ENCODE data around the gene OR51L1. TPM values are rescaled to one million over a fixed set of nuclear protein-coding genes. Genes with fewer than 3 reads are reported as not detected.

OR51L1 gene
- total and polyA plus RNA-seq, 2 of the 8 experiments (the other 6 are each of a cell fraction or from before 2014, with no cell fraction given) = not detected

- Histone ChIP-seq H3K79me2 (ENCODE audit: control insufficient read depth in 1 of 2, insufficient read depth in 2 of 2, low read length in 2 of 2) (no peaks in the 10 kb centered on the region), H2BK20ac (ENCODE audit: low read length) (no peak overlapping the region), H3K4me2 (ENCODE audit: insufficient read depth in 1 of 2, low read depth in 2 of 2, low read length in 2 of 2) (no peak overlapping the region), H3K4me3 (ENCODE audit: extremely low read depth in 1 of 4, insufficient read depth in 2 of 4, low read depth in 3 of 4, low read length in 4 of 4) (no peak overlapping the region), H4K5ac (ENCODE audit: insufficient read length, low read depth, low read length) (no peak overlapping the region), H3K4me1 (replicated peaks in 1 of 4; ENCODE audit: control insufficient read depth in 3 of 4, insufficient read depth in 4 of 4, low read length in 3 of 4) (peaks cover 0 to 3% (median 0%) of the 10 kb centered on the region in 4 experiments; a peak in 1 of 7 replicates), H4K20me1 (replicated peaks in 1 of 2; ENCODE audit: control insufficient read depth in 1 of 2, insufficient read depth in 2 of 2, low read length in 2 of 2) (no peaks in the 10 kb centered on the region), H4K8ac (ENCODE audit: extremely low read depth, insufficient read depth, low read length) (no peak overlapping the region), H3K27me3 (replicated peaks in 1 of 4; ENCODE audit: control insufficient read depth in 3 of 4, extremely low read depth in 1 of 4, insufficient read depth in 3 of 4, low read length in 3 of 4) (no peaks in the 10 kb centered on the region), H2BK120ac (replicated peaks; ENCODE audit: low read depth, low read length) (no peak overlapping the region), H3K18ac (ENCODE audit: extremely low read depth, low read length) (no peak overlapping the region), H2AFZ (ENCODE audit: low read length) (no peak overlapping the region), H3K56ac (replicated peaks; ENCODE audit: insufficient read length, low read depth, low read length) (no peak overlapping the region), H3K23me2 (ENCODE audit: low read depth, low read length) (no peaks in the 10 kb centered on the region), H3K36me3 (ENCODE audit: control insufficient read depth in 2 of 4, insufficient read depth in 4 of 4, low read length in 3 of 4) (no peaks in the 10 kb centered on the region), H2BK15ac (ENCODE audit: low read length) (no peak overlapping the region), H3K27ac (ENCODE audit: low read depth, low read length) (no peak overlapping the region), H2BK12ac (ENCODE audit: low read depth, low read length) (no peak overlapping the region), H3K4ac (replicated peaks; ENCODE audit: insufficient read length, low read depth, low read length) (no peak overlapping the region), H3K14ac (ENCODE audit: insufficient read length) (no peak overlapping the region), H2BK5ac (ENCODE audit: low read depth, low read length) (no peak overlapping the region), H3K9ac (replicated peaks in 1 of 4; ENCODE audit: extremely low read depth in 1 of 4, low read depth in 3 of 4, low read length in 3 of 4) (no peak overlapping the region), H3K23ac (ENCODE audit: insufficient read length) (no peak overlapping the region), H4K91ac (replicated peaks; ENCODE audit: insufficient read length, low read length) (no peak overlapping the region), H3K9me3 (ENCODE audit: insufficient read depth in 2 of 2, low read depth in 1 of 2, low read length in 1 of 2) (no peaks in the 10 kb centered on the region), H2AK5ac (ENCODE audit: low read depth, low read length) (no peak overlapping the region), H3K79me1 (ENCODE audit: low read depth, low read length) (no peaks in the 10 kb centered on the region)
- 88% methylated on average over 2 of the region's 2 CpGs; no CpG with 5 or more reads in 1 of the 2 experiments for WGBS, 2 experiments (ENCODE audit: extremely low coverage in 1 of 2, insufficient coverage in 1 of 2, insufficient read length in 1 of 2, insufficient replicate concordance in 2 of 2, low coverage in 1 of 2, low lambda C conversion rate in 2 of 2, missing lambda C conversion rate in 1 of 2)
- ChIA-PET POLR2A (ENCODE audit: partially characterized antibody) (no interaction called here), CTCF (ENCODE audit: partially characterized antibody) (no interaction called here)
- DNase-seq (ENCODE audit: low read depth in 1 of 2, low spot score in 2 of 2) (no peak), FAIRE-seq (no peak)
- TF ChIP-seq TEAD4 (IDR thresholded peaks at IDR 0.05; ENCODE audit: low read depth, low read length) = no peak
- no peak for TF ChIP-seq SP4 (IDR thresholded peaks at IDR 0.05; ENCODE audit: low read length)
Measured at GRCh38 chr11:5043380-5043779, 48.7 kb downstream of the OR51L1 start.
